Mesothelial cell of epicardium (in vitro differentiated cells): ENCODE data around the gene OSGIN1. TPM values are rescaled to one million over a fixed set of nuclear protein-coding genes. Genes with fewer than 3 reads are reported as not detected.

Experiments
- DNase-seq, 2 experiments: peaks; one replicate each; pipeline ENCODE4 v3.0.0; 2021; ENCODE audit warnings: low spot score in 2 of 2; ENCODE audit not compliant: unreplicated experiment in 2 of 2
- H3K27ac Mint-ChIP-seq: 2 replicates; pipeline ENCODE4 v1.8.0; 2021; ENCODE audit warnings: mixed read lengths
- H3K27me3 Mint-ChIP-seq: 2 replicates; pipeline ENCODE4 v1.8.0; 2021; ENCODE audit warnings: low read depth, mixed read lengths
- H3K36me3 Mint-ChIP-seq: 2 replicates; pipeline ENCODE4 v1.8.0; 2021; ENCODE audit warnings: mixed read lengths
- H3K4me1 Mint-ChIP-seq: 2 replicates; pipeline ENCODE4 v1.8.0; 2021; ENCODE audit warnings: mixed read lengths
- H3K4me3 Mint-ChIP-seq: 2 replicates; pipeline ENCODE4 v1.8.0; 2021; ENCODE audit warnings: mild to moderate bottlenecking, moderate library complexity, mixed read lengths
- H3K9me3 Mint-ChIP-seq: 2 replicates; pipeline ENCODE4 v1.8.0; 2021; ENCODE audit warnings: mixed read lengths
- CTCF ChIP-seq: fragments of 200-600 bp; sonication (generic); IDR thresholded peaks from one replicate; pipeline ENCODE4 v1.5.0; 2021; ENCODE audit warnings: antibody characterized with exemption; ENCODE audit not compliant: unreplicated experiment
- total RNA-seq: library from RNA; stranded (reverse); gene quantifications from 3 replicates; pipeline ENCODE4 v1.2.1, GENCODE V29; 2021

Gene OSGIN1
- total RNA-seq, 1 donor from 2014 or later, result 2.5 TPM

- no peak for DNase-seq
- no peak overlapping the region for H3K4me3 Mint-ChIP-seq
These were observed 477 bp upstream of the OSGIN1 start for GRCh38 chr16:83952587-83952939.

GRCh38 chr16:83953796-83954576 lies 946 bp downstream of the OSGIN1 start:
- H3K27ac Mint-ChIP-seq, result peak overlapping the region; percentile 75
- H3K9me3 Mint-ChIP-seq, result no peaks in the 10 kb centered on the region
- DNase-seq, result no peak
- peaks cover 16% of the 10 kb centered on the region for H3K4me1 Mint-ChIP-seq
- no peak for TF ChIP-seq CTCF
- H3K36me3 Mint-ChIP-seq, result no peaks in the 10 kb centered on the region
- H3K4me3 Mint-ChIP-seq, result peak overlapping the region; percentile 55
- peaks cover 1% of the 10 kb centered on the region for H3K27me3 Mint-ChIP-seq

More at GRCh38 chr16:83952587-83952939, 477 bp upstream of the OSGIN1 start:
- H3K27me3 Mint-ChIP-seq, result peaks cover 1% of the 10 kb centered on the region
- no peak for TF ChIP-seq CTCF
- no peak overlapping the region for H3K27ac Mint-ChIP-seq
- no peaks in the 10 kb centered on the region for H3K36me3 Mint-ChIP-seq
- peaks cover 16% of the 10 kb centered on the region for H3K4me1 Mint-ChIP-seq
- no peaks in the 10 kb centered on the region for H3K9me3 Mint-ChIP-seq

GRCh38 chr16:83954577-83955016 lies 1.6 kb downstream of the OSGIN1 start:
- Mint-ChIP-seq H3K36me3 (no peaks in the 10 kb centered on the region), H3K27ac (peak overlapping the region; percentile 75), H3K9me3 (no peaks in the 10 kb centered on the region), H3K27me3 (peaks cover 1% of the 10 kb centered on the region), H3K4me3 (peak overlapping the region; percentile 55), H3K4me1 (peaks cover 16% of the 10 kb centered on the region)
- no peak for TF ChIP-seq CTCF
- DNase-seq, result no peak

- peaks cover 1% of the 10 kb centered on the region for H3K27me3 Mint-ChIP-seq
- H3K4me3 Mint-ChIP-seq, result no peak overlapping the region
- no peaks in the 10 kb centered on the region for H3K36me3 Mint-ChIP-seq
- no peak overlapping the region for H3K27ac Mint-ChIP-seq
- no peak for TF ChIP-seq CTCF
- DNase-seq, result no peak
- no peaks in the 10 kb centered on the region for H3K9me3 Mint-ChIP-seq
- H3K4me1 Mint-ChIP-seq, result peaks cover 16% of the 10 kb centered on the region
These were observed 2.4 kb downstream of the OSGIN1 start for GRCh38 chr16:83955218-83956130.

- no peak overlapping the region for H3K27ac Mint-ChIP-seq
- H3K27me3 Mint-ChIP-seq, result peaks cover 1% of the 10 kb centered on the region
- peaks cover 16% of the 10 kb centered on the region for H3K4me1 Mint-ChIP-seq
- H3K4me3 Mint-ChIP-seq, result no peak overlapping the region
- peak; percentile 87 for TF ChIP-seq CTCF
- H3K9me3 Mint-ChIP-seq, result no peaks in the 10 kb centered on the region
- DNase-seq, result peak; percentile 52 to 86
- H3K36me3 Mint-ChIP-seq, result no peaks in the 10 kb centered on the region
These were observed 3.6 kb downstream of the OSGIN1 start for GRCh38 chr16:83956336-83957289.
